ENCODE data around the gene ARVCF.
"Not testable (repeated sequence)": the region's sequence is repeated elsewhere in the genome, so short reads cannot be mapped to it uniquely, and the experiment has no call there.

ARVCF gene

DNA sequence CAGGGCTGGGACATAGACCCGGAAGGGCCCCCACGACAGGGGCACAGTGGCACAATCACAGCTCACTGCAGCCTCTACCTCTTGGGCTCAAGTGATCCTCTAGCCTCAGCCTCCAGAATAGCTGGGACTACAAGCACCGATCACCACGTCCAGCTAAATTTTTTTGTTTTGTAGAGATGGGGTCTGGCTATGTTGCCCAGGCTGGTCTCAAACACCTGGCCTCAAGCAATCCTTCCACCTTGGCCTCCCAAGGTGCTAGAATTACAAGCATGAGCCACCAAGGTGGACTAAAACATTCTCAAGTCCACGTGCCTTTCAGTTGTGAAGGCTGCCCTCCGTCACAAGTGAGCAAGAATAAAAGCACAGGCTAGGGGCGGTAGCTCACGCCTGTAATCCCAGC, 85.1 kb downstream of the ARVCF start:
- DNase-seq = no peak

DNA sequence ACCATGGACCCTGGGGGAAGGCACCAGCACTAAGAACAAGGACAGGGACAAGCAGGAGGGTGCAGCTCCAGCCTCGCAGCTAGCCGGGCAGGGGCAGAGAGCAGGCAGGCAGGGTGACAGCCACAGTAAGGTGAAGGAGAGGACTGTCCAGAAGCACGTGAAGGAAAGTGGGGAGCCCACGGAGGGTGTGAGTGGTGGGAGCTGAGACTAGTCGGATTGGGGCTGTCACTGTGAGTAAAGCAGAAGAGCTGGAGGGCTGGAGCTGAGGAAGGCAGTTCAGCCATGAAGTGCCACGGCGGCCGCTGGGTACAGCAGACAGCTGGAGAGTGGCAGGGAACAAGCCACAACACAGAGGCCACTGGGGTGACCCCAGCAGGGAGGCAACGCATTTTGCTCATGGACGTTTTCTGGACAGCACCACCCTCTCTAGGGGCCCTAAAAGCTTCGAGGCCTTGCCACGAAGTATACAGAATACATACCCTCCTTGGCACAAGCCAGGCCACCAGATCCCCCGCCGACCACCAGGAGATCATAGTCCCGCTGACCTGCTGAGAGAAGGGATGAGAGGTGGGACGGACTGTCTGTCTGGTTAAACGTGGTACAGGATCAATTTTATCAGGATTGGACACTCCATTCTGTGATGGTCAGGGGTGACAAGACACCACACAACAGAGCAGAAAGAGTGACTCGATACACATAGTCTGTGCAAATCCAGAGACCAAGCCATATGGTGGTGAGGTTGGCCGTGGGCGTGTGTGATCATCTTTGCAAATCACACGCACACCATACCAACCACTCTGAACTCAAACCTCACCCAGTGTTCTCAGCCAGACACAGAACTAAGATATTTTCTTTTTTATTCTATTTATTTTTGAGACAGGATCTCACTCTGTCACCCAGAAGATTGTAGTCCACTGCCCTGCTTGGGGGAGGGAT, 85.8 kb downstream of the ARVCF start:
- DNase-seq = no peak

- DNase-seq = no peak
Measured at GRCh38 chr22:19929586-19930550, 86.8 kb downstream of the ARVCF start.

- no peak for DNase-seq
Measured at GRCh38 chr22:19928207-19928606, 88.4 kb downstream of the ARVCF start.

- no peak for DNase-seq
Measured at GRCh38 chr22:19927696-19928095, 88.9 kb downstream of the ARVCF start.

DNA sequence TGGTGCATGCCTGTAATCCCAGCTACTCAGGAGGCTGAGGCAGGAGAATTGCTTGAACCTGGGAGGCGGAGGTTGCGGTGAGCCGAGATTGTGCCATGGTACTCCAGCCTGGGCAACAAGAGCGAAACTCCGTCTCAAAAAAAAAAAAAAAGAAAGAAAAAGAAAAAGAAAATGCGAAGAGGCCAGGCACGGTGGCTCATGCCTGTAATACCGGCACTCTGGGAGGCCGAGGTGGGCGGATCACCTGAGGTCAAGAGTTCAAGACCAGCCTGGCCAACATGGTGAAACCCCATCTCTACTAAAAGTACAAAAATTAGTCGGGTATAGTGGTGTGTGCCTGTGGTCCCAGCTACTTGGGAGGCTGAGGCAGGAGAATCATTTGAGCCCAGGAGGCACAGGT, 90.6 kb downstream of the ARVCF start:
- not testable (repeated sequence) for DNase-seq

- DNase-seq = no peak
Measured at GRCh38 chr22:19923914-19924513, 92.6 kb downstream of the ARVCF start.

DNA sequence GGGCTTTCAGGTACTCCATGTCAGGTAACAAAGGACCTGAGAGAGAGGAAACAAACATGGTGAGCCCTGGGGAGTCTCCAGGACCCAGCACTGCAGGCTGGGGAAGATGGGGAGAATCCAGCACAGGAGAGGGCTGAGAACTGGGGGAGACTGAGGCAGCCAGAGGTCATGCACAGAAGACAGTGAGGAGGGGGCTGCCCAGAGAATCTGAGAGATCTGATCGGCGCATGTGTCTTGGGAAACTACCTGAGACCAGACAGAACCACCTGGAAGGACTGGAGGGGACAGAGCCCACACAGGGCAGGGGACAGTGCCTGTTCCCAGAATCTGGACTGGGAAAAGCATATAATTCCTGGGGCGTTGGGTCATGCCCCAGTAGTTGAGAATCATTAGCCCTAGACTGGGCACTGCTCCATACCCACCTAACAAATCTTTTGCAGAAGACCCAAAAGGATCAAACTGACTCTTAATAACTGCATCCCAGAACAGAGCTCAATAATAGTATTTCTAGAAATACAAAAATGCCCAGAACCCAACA, 95.0 kb downstream of the ARVCF start:
- DNase-seq = no peak
